ENCODE data around the gene MORF4L1.
A peak's percentile ranks its signal among the peaks of the same experiment; 100 is the strongest.
"Not testable (repeated sequence)": the region's sequence is repeated elsewhere in the genome, so short reads cannot be mapped to it uniquely, and the experiment has no call there.

MORF4L1 gene

DNA sequence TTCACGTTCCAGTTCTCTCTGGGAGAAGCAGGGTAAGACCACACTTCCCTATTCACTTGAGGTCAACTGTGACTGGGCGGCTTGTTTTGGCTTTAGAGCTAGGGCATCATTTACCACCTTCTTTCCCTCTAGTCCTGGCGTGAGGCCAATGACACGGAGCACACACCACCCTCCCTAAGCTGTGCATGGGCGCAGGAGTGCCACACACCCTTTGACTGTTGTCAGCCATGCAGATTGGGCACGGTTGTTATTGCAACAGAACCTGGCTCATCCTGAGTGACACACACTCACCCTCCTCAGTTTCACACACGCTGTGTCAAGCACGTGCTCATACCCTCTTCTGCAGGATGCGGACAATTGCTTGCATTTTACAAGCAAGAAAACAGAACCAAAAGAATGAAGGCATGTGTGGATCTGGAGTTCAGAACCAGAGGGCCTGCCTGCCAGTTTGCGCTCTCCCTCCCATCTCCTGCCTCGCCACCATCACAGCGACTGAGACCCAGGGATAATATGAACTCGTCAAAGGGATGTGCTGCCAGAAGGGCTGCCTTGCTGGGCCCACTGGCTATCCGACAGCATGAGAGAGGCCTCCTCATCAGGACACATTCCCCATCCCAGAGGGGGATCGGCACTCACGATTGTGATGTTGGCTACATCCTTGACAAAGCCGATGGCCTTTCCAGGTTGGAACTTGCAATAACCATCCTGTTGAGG lies 54.5 kb downstream of the MORF4L1 start:
- DNase-seq (ENCODE audit: low spot score): no peak

DNA sequence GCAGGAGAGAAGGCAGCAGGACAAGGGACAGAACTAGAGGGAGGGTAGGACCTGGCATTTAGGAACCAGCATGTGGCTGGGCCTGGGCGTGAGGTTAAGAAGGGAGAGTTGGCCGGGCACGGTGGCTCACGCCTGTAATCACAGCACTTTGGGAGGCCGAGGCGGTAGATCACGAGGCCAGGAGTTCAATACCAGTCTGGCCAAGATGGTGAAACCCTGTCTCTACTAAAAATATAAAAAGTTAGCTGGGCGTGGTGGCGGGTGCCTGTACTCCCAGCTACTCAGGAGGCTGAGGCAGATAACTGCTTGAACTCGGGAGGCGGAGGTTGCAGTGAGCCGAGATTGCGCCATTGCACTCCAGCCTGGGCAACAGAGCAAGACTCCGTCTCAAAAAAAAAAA lies 55.5 kb downstream of the MORF4L1 start:
- not testable (repeated sequence) for DNase-seq (ENCODE audit: low spot score)

DNA sequence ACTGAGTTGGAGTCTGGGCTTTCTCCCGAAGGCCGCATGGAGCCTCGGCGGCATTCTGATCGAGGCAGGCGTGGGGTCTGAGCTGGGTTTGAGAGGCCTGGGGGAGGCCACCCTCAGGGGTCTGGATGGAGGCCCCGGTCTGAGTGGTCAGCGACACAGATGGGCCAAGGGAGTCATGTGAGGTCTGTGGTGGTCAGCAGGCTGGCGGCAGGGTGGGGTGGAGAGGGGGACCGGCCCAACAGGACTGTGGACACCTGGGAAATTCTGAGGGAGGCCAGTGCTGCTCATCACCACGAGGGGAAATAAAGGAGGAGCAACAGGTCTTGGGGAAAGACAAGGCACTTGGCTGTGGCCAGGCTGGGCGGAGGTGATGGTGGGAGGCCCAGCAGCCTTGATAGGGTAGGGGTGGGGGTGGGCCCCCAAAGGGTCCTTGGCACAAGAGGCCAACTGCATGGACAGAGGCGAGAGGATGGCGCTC lies 56.0 kb downstream of the MORF4L1 start:
- DNase-seq (ENCODE audit: low spot score): no peak

DNA sequence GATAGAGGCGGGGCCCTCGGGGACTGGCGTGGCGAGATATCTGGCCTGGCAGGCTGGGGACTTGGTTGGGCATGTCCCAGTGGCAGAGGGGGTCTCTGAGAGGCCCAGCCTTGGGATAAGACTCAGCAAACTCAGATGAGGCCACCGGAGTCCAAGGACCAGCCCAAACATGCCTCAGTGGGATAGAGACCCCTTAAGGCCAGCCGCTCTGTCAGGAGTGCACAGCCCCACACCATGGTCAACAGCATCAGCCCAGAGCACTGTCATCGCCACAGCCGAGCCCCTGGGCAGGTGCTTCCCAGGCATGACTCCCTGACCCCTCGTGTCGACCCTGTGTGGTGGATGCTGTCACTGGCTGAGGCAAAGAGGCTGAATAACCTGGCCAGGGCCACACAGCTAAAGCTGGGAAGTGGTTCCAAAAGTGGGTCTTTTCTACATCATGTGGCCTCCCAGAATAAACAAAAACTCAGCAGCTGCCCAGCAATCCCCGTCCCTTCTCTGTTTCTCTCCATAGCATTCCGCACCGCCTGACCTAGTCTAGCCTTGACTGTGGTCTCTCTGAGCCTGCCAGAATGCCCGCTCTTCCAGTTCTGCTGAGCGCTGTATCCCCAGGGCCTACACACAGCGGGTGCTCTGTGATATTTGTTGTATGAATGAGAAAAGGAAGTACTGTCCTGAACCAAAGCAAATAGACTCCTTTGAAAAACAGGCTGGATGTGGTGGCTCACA lies 57.0 kb downstream of the MORF4L1 start:
- no peak for DNase-seq (ENCODE audit: low spot score)

DNA sequence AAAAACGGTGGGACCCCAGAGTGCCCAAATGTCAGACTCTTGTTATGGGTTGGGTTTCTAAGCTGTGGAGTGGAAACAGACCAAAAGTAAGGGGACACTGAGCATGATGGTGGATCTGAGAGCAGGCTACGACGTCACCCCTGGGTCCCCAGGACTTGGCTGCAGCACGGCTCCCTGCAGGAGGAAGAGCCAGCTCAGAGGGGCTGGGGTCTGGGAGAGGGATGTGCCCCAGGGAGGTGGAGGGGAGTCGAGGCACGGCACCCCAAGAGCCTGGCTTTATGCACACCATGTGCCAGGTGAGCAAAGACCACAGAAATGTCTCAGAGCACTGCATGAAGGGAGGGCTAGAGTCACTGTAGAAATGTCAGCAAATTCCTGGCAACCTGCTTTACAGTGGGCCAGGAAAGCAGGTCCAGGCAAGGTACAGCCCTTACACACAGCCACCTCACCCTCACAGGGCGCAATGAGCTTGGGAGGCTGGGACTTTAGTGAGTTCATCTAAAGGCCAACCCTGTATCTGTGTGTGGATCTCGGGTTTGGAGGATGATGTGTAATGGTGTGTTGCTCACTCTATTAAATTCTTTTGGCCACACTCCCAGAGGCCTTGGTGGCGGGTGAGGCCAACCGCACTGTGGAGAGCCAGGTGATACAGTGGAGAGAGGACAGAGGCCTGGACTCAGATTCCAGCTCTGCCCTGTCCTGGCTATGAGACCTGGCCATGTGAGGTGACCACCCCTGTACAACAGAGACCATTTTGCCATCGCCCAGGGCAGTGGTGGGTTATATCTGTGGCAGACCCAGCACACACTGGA lies 58.1 kb downstream of the MORF4L1 start:
- DNase-seq (ENCODE audit: low spot score): no peak

DNA sequence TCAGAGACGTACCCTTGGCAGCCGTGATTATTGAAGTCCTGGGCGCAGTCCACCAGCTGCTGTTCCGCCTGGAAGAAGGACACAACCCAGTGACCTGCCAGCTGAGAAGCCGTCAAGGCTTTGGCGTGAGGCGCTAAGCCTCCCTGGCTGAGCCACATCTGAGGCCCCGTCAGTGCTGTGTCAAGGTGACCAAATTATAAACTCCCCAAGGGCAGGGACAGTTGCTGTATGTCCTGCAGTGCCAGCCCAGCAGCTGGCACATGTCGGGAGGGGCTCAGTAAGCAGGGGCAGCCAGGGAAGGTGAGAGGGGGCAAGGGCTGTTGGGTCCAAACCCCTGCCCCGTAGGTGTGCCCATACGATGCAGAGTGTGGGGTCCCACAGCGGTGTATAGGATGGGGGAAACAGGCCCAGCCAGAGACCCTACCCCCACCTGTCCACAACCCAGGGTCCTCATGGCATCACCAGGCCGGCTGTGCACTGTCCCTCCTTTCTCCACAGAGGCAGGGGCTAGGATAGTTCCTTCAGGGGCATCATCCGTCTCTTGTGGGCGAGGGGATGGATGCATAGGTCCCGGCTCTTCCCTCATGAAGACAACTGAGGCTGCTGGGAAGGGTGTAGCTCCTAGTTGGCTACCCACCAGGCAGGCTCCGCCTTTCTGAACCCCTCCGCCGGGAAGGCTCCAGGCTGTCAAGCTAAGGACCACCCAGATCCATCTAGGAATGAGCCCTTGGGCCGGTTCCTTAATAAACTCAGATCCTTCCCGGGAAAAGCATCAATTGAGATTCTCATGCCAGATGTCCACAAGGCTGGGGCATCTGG lies 59.0 kb downstream of the MORF4L1 start:
- DNase-seq (ENCODE audit: low spot score): no peak

DNA sequence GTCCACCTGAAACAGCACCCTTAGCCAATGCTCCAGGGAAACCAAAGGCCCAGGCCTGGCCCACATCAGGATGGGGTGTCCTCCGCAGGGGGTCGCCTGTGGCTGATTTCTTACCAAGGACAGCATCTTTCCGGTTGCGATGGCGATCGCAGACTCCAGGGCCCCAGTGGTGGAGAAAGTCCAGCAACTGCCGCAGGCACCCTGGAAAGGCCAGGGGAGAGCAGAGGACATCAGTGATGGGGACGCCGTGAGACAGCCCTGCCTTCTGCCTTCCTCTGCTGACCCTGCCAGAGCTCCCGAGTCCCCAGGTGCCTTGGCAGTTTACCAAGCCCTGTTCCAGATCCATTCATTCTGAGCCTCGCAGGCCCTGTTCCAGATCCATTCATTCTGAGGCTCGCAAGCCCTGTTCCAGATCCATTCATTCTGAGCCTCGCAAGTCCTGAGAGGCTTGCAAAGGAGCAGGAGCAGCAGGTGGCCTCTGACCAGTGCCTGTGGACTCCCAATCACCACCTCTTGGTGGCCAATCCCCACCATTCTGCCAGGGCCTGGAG lies 59.6 kb downstream of the MORF4L1 start:
- DNase-seq (ENCODE audit: low spot score): no peak

DNA sequence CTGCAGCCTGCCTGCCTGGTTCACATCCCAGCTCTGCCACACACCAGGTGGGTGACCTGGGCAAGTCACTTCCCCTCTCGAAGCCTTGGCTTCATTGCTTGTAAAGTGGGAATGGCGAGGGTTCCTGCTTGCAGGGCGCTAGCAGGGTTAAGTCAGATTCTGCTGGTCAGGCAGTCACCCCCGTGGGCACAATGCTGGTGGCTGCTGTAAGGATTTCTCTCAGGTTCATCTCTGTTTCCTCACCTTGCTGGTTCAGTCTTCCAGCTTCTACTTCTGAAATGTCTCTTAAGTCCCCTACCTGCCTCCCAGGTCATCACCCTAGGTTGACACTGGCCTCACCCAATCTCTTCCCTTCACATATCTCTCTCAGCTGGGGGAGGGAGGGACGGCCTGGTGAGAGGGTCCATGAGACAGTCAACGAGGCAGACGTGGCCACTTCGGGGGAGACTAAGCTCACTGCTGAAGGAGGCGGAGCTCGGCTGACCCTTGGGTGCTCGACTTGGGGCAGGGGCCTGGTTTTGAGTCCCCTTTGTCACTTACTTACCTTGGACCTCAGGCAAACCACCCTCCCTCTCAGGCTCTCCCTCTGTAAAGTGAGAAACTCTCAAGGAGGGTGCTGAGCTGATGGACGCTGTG lies 60.6 kb downstream of the MORF4L1 start:
- no peak for DNase-seq (ENCODE audit: low spot score)

DNA sequence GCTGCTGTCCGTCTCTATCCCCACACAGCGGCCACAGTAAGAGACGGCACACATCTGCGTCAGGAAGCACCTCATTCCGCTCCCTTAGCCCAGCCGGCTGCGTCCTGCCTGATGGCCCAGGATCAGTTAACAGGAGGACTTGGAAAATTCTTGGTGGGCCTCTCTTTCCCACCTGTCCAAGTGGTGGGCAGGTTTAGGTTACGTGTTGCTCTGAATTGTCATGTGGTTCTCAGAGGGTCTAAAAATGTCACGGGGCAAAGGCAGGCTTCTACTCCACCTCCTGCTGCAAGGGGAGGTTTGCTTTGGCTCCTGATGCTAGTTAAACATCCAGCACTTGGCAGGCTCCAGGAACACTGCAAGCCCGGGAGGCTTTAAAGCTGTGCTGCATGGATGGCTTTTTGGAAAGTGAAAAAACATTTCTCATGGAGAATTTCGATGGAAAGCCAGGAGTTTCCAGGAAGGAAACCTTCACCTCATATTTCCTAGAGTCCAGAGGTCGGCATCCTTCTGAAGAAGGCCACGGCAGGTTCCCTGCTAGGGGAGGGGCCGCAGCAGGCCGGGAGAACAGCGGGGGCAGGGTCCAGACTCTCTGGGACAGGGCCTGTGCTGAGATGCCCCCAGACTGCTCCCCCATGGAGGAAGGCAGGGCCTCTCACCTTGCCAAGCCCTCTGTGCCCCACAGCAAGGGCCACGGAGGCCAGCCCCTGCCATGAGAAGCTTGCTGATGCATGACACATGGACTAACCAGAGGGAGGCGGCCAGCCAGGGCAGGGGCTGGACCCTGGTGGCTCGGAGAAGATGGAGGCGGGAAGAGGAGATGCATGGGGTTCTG lies 61.3 kb downstream of the MORF4L1 start:
- DNase-seq (ENCODE audit: low spot score): no peak

DNA sequence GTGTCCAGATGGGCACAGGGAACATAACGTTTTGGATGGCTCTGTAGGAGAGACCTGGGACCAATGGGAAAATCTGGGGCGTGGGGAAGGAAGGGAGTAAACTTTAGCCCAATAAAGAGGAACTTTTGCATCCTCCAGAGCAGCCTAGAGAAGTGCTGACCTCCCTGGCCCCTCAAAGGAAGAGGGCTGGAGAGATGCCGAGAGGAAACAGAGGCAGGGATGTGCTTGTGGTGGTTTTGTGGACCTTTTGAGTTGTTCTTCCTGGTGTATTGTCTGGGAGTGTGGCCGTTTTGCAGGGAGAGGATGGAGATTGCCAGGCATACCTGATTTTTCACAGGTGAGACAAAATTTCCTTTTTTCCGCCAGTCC lies 61.9 kb downstream of the MORF4L1 start:
- no peak for DNase-seq (ENCODE audit: low spot score)

DNA sequence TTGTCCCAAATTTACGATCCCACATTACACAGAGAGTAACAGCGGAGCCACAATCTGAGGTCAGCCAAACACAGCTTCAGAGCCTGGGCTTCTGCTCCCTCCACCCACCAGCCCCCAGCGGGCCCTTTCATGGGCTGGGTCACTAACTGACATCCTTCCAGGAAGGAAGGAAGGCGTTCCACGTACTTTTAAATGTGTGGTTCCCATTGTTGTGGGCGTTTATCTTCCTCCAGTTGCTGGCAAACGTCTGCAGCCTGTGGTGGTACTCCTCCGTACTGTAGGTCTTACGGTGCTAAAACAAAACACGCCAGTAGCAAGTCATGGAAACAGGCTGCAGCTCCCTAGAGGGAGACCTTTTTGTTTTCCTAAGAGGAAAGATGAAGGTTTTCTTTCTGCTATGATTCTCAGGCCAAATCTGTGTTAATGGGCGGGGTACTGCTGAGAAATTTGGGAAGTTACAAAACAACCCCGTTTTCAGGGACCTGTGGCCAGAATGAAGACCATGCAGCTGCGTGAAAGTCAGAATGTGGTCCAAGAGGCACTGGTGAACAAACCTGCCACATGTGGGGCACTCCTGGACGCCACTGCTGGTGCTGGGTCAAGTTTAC lies 64.5 kb downstream of the MORF4L1 start:
- DNase-seq (ENCODE audit: low spot score): peak; percentile 57

DNA sequence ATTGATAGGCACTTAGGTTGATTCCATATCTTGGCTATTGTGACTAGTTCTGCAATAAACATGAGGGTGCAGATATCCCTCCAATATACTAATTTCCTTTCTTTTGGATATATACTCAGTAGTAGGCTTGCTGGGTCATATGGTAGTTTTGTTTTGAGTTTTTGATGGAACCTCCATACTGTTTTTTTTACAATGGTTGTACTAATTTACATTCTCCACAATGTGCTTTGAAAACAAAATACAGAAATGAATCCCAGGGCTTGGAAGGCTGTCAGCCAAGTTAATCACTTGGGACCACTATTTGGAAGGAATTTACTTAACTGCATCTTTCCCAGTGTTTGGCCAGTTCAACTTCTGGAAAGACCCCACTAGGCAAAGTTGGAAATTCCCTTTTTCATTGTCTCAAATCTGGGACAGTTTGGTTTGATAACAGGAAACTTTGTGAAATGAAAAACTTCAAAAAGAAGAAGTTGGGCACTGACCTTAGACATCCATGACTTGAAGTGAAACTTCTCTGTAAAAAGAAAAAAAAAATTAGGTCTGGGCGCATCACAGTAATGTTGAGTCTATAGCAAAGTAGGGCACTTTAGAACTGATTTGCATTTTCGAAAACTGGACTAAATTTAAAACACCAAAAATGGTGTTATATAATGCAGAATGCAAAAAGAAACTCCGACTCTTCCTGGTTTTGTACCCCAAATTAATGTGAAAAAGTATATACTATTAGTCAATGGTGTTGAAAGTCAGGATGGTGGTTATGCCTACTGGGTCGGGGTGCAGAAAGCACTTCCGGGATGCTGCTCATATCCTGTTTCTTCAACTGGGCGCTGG lies 66.2 kb downstream of the MORF4L1 start:
- DNase-seq (ENCODE audit: low spot score): peak; percentile 73

DNA sequence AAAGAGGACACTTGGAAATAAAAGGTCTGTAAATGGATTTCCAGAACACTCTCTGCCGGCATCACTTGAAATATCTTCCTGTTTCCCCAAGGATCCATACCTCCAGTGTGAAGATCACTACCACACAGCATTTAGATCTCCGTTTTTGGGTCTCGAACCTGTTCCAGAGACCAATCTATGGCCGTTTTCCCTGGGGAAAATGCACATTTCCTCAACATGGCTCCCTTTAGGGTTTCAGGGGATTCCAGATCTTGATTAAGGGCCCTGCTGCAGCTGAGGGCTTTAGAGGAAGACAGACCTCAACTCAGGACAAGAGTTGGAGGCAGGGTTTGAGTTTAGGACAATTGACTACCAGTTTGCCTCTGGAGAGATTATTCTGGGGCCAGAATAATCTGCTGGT lies 70.1 kb downstream of the MORF4L1 start:
- DNase-seq (ENCODE audit: low spot score): no peak

DNA sequence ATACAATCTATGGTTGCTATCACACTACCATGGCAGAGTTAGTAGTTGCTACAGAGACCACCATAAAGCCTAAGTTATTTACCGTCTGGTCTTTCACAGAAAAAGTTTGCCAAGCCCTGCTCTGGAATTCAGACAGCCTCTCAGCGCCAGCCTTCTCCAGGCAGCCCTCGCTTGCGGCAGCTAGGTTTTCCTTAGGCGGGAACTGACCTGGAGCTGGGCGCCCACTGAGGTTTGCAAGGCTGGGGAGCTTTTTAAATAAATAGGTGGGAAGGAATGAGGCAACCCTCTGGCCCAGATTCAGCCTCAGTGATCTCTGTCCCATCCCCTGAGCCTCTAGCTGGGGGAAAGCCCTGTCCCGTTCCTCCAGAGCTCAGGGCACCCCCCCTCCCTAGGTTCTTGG lies 71.0 kb downstream of the MORF4L1 start:
- no peak for DNase-seq (ENCODE audit: low spot score)

DNA sequence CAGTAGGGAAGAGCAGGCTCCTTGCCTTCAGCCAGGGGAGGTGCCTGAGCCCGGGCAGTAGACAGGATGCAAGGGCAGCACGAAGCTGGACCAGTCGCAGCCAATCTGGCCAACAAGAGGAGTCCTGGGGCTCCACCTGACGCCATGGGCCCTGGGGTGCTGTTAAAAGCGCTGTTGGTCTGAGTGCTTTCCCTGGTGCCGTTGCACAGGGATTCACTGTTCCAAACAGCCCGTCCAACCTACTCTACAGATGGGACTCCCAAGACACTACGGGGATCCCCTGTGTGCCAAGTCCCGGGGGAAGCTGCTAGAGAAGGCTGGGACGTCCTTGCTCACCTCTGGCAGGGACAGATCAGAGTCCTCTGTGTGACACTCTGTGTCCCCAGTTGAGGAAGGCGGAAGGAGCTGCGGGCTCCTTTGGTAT lies 71.5 kb downstream of the MORF4L1 start:
- no peak for DNase-seq (ENCODE audit: low spot score)

DNA sequence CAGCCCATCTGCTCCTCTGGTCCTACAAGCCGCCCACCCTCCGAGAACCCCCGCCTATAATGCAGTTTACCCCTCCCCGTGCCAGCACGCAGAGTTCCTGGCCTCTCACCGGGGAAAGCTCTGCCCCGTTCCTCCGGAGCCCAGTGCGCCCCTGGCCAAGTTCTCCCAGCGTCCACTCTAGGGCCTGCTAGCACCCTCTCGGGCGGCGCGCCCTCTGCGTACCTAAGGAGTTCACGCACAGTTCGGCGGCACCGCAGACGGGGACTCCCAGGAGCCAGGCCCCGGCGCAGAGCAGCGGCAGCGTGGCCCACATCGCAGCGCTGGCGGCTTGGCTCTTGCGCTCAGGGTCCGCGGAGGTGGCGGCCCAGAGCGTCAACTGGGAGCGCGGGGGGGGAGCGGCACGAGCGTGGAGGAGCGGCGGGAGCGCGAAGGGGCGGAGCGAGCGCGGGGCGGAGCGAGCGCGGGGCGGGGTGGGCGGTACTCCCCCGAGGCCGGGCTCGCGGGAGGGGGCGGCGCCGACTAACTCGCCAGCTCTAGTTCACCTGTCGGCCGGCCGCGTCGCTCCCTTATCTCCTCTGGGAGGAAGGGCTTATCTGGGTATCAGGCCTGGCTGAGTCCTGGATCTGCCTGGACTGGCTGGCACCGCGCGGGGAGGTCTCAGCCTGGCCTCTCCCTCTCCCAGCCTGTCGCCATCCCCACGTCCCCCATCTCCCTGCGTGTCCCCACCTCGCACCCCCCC lies 72.1 kb downstream of the MORF4L1 start, which contains the start of gene CTSH:
TSS of gene CTSH (minus strand) at position 378 of the 739 bp plus-strand sequence. CDS start at position 313, 65 bp downstream.
- peak; percentile 72 for DNase-seq (ENCODE audit: low spot score)

DNA sequence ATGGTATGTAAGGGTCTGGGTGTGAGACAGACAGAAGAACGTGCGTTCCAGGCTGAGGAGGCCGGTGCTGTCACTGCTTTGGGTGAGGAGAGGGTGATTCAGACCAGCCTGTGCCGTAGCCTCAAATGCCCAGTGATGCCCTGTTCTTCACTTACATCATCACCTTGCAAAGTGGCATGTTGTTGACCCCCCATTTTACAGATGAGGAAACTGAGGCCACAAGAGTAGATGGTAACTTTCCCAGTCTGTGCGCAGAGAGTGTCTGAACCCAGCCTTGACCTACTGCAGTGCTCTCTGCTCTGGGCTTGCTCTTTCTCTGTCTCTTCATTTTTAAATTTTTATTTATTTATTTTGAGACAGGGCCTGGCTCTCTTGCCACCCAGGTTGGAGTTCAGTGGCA lies 73.8 kb downstream of the MORF4L1 start:
- DNase-seq (ENCODE audit: low spot score): no peak

DNA sequence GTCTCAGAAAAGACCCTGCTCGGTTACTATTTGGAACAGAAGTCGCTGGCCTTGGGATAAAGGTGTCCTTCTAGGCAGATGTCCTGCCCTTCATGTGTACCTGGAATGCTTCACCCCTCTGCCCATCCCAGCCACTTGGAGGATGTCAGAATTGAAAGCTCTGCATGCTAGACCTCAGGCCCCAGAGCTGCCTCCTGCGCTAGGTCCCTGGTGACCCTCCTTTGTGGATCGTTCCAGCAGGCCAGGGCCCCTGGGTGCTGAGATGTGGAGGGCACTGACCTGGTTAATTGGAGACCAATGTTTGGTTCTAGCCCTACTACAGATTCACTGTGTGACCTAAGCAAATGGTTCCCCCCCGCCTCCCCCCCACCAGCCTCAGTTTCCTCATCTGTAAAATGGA lies 74.8 kb downstream of the MORF4L1 start:
- DNase-seq (ENCODE audit: low spot score): no peak

Measured in activated CD4-positive, alpha-beta T cell treated with anti-CD3 and anti-CD28 coated beads, Interleukin-2, Interleukin-4, amounts not matched to agents 100 ng/mL and 50 ng/mL, durations not matched to agents 16 hours and 8 hours (primary cell).